ENCODE measurements around the gene EGFLAM. TPM values are rescaled to one million over a fixed set of nuclear protein-coding genes. Genes with fewer than 3 reads are reported as not detected.

Gene EGFLAM
- total and polyA plus RNA-seq, 2 donors (not counting 3 experiments of a cell fraction or from before 2014, with no cell fraction given) = 1.2 to 2.7 TPM

GRCh38 chr5:38471709-38472108, 213.3 kb downstream of the EGFLAM start:
- Histone ChIP-seq H3K4me2 (ENCODE audit: insufficient read depth, low read length) (no peak overlapping the region), H3K36me3 (ENCODE audit: control insufficient read depth in 2 of 2, extremely low read depth in 1 of 2, insufficient read depth in 2 of 2, low read length in 2 of 2) (no peaks in the 10 kb centered on the region), H2AFZ (ENCODE audit: low read depth, low read length) (no peak overlapping the region), H3K4me3 (replicated peaks in 1 of 3; ENCODE audit: insufficient read depth in 1 of 3, low read depth in 1 of 3, low read length in 3 of 3) (no peak overlapping the region), H3K79me2 (ENCODE audit: control insufficient read depth, insufficient read depth, low read length) (no peaks in the 10 kb centered on the region), H3K4me1 (ENCODE audit: control insufficient read depth, extremely low read depth, insufficient read depth, low read length) (peaks cover 26% of the 10 kb centered on the region), H3K9me3 (replicated peaks; ENCODE audit: control insufficient read depth, insufficient read depth, low read length) (no peaks in the 10 kb centered on the region), H3K27me3 (ENCODE audit: control insufficient read depth in 2 of 2, insufficient read depth in 2 of 2, low read length in 2 of 2) (no peaks in the 10 kb centered on the region), H3K27ac (ENCODE audit: insufficient read depth, low read depth, low read length) (no peak overlapping the region), H4K20me1 (replicated peaks; ENCODE audit: control insufficient read depth, extremely low read depth, insufficient read depth, low read length) (no peaks in the 10 kb centered on the region), H3K9ac (replicated peaks; ENCODE audit: extremely low read depth, insufficient read depth, low read length) (no peak overlapping the region), H3K9me1 (replicated peaks; ENCODE audit: control insufficient read depth, extremely low read depth, insufficient read depth, low read length) (no peaks in the 10 kb centered on the region)
- TF ChIP-seq MYC (IDR thresholded peaks at IDR 0.05; ENCODE audit: low read depth, low read length) (no peak), POLR2A (IDR thresholded peaks at IDR 0.05; ENCODE audit: low read depth, low read length) (no peak), MAX (IDR thresholded peaks at IDR 0.05; ENCODE audit: insufficient read depth, insufficient read length) (no peak), POLR2AphosphoS5 (IDR thresholded peaks at IDR 0.05; ENCODE audit: insufficient read depth, low read depth, low read length) (no peak), CTCF (IDR thresholded peaks at IDR 0.05; ENCODE audit: extremely low read depth in 1 of 2, insufficient read depth in 1 of 2, low read depth in 1 of 2, low read length in 2 of 2) (no peak), EZH2 (IDR thresholded peaks at IDR 0.05; ENCODE audit: borderline replicate concordance, low read depth, low read length, severe bottlenecking) (no peak), FOS (IDR thresholded peaks at IDR 0.05; ENCODE audit: borderline replicate concordance, insufficient read depth, low read length) (no peak), GATA2 (IDR thresholded peaks at IDR 0.05; ENCODE audit: insufficient read depth, insufficient read length, low read depth, low read length) (no peak), JUN (IDR thresholded peaks at IDR 0.05; ENCODE audit: borderline replicate concordance, insufficient read depth, insufficient read length, low read depth) (no peak)
- CTCF ChIA-PET = interaction anchor here (1.5 kb wide), 1 partner anchor 44 kb away, joined by 5 read pairs; no protein-coding TSS in a partner anchor
- intact Hi-C loops (cut with micrococcal nuclease) (no loop called here), dilution Hi-C loops (cut with MboI; ENCODE audit: extremely low pct_ligation_motif_present, low sequenced_read_pairs) (no loop called here)
- BruUV-seq (replicated peaks) = no TSS peak
- DNase-seq (ENCODE audit: low read depth, low spot score) (no peak), FAIRE-seq (no peak)
- POLR2A ChIA-PET = no interaction called here
